ENCODE measurements around the gene CBX3.
"Not testable (repeated sequence)": the region's sequence is repeated elsewhere in the genome, so short reads cannot be mapped to it uniquely, and the experiment has no call there.

GRCh38 chr7:26184281-26185101 is 17.1 kb upstream of the CBX3 start:
- TF ChIP-seq POLR2AphosphoS5 (IDR thresholded peaks at IDR 0.05; ENCODE audit: insufficient read depth in 1 of 2, low read depth in 1 of 2); CTCF (IDR thresholded peaks at IDR 0.05); POLR2A (IDR thresholded peaks at IDR 0.05): not testable (repeated sequence)

All from vagina (tissue), 2 donors.